Cardiac muscle cell (in vitro differentiated cells and primary cell): ENCODE data around the gene ZNF791. TPM values are rescaled to one million over a fixed set of nuclear protein-coding genes. Genes with fewer than 3 reads are reported as not detected.

Source experiments
- DNase-seq, 2 donors: peaks; one replicate each; pipeline versions ENCODE4 v3.0.0 to v3.0.0-alpha.2; 2010 to 2017; ENCODE audit warnings: low read depth in 1 of 2, low spot score in 1 of 2
- H3K27ac ChIP-seq: fragments of 200-600 bp; sonication (generic); 2 replicates; pipeline ENCODE4 v1.5.1; 2016
- H3K27me3 ChIP-seq: fragments of 200-600 bp; sonication (generic); 2 replicates; pipeline ENCODE4 v1.6.0; 2016; ENCODE audit warnings: control low read depth
- H3K36me3 ChIP-seq: fragments of 200-600 bp; sonication (generic); 2 replicates; pipeline ENCODE4 v1.5.1; 2016; ENCODE audit warnings: control low read depth
- H3K4me1 ChIP-seq: fragments of 200-600 bp; sonication (generic); 2 replicates; pipeline ENCODE4 v1.8.1; 2017; ENCODE audit warnings: low read depth, mild to moderate bottlenecking, mixed run types
- H3K4me3 ChIP-seq: fragments of 200-600 bp; sonication (generic); 2 replicates; pipeline ENCODE4 v1.5.1; 2016; ENCODE audit warnings: mild to moderate bottlenecking
- H3K9me3 ChIP-seq: fragments of 200-600 bp; sonication (generic); 2 replicates; pipeline ENCODE4 v1.5.1; 2017; ENCODE audit warnings: low read depth, mild to moderate bottlenecking, control low read depth
- polyA plus RNA-seq: library from polyadenylated mRNA; unstranded; fragments of >200 nt; fragmentation: Nextera tagmentation; extraction: Ambion mirVana; gene quantifications from 2 replicates; pipeline ENCODE4 v1.2.1, GENCODE V29; 2016
- total RNA-seq: library from RNA; depleted of rRNA; stranded (reverse); fragments of >200 nt; gene quantifications from 2 replicates; pipeline ENCODE4 v1.2.3, GENCODE V29; 2016
- TF ChIP-seq, protein P1 (sequence below): IDR thresholded peaks from 2 replicates; pipeline ENCODE4 v1.5.1; 2012; ENCODE audit warnings: low read depth, mild to moderate bottlenecking, low read length

Gene ZNF791
- total and polyA plus RNA-seq, 2 experiments from 2014 or later = 11.5 to 11.7 TPM

GRCh38 chr19:12580180-12580694 lies 30.5 kb upstream of the ZNF791 start:
- Histone ChIP-seq H3K27me3 (no peaks in the 10 kb centered on the region), H3K4me3 (no peak overlapping the region), H3K27ac (no peak overlapping the region), H3K4me1 (no peaks in the 10 kb centered on the region), H3K36me3 (peaks cover 28% of the 10 kb centered on the region), H3K9me3 (no peaks in the 10 kb centered on the region)
- TF ChIP-seq, protein P1, sequence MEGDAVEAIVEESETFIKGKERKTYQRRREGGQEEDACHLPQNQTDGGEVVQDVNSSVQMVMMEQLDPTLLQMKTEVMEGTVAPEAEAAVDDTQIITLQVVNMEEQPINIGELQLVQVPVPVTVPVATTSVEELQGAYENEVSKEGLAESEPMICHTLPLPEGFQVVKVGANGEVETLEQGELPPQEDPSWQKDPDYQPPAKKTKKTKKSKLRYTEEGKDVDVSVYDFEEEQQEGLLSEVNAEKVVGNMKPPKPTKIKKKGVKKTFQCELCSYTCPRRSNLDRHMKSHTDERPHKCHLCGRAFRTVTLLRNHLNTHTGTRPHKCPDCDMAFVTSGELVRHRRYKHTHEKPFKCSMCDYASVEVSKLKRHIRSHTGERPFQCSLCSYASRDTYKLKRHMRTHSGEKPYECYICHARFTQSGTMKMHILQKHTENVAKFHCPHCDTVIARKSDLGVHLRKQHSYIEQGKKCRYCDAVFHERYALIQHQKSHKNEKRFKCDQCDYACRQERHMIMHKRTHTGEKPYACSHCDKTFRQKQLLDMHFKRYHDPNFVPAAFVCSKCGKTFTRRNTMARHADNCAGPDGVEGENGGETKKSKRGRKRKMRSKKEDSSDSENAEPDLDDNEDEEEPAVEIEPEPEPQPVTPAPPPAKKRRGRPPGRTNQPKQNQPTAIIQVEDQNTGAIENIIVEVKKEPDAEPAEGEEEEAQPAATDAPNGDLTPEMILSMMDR = no peak
- DNase-seq = peak in 1 of 2 donors; percentile 41

GRCh38 chr19:12581100-12581499 lies 29.6 kb upstream of the ZNF791 start:
- no peak overlapping the region for H3K27ac ChIP-seq
- no peak for DNase-seq
- TF ChIP-seq, protein P1 = no peak

DNA sequence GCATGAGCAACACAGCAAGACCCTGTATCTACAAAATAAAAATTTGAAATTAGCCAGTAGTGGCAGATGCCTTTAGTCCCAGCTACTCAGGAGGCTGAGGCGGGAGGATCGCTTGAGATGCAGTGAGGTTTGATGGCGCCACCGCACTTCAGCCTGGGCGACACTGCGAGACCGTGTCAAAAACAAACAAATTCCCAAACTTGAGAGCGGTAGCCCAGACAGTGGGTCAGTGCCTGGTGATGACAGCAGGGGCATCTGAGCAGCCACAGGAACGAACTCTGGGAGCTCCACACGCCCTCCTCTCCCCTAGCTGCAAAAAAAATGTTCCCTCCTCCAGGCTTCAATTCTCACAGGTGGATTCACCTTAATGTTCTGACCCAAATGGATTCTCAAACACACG lies 14.2 kb upstream of the ZNF791 start:
- Histone ChIP-seq H3K36me3 (no peaks in the 10 kb centered on the region), H3K27me3 (no peaks in the 10 kb centered on the region), H3K4me3 (no peak overlapping the region), H3K4me1 (no peaks in the 10 kb centered on the region), H3K9me3 (no peaks in the 10 kb centered on the region), H3K27ac (no peak overlapping the region)
- no peak for DNase-seq
- TF ChIP-seq, protein P1 = no peak

More at GRCh38 chr19:12581100-12581499, 29.6 kb upstream of the ZNF791 start:
- Histone ChIP-seq H3K4me1 (no peaks in the 10 kb centered on the region), H3K4me3 (no peak overlapping the region), H3K9me3 (no peaks in the 10 kb centered on the region), H3K36me3 (peaks cover 28% of the 10 kb centered on the region), H3K27me3 (no peaks in the 10 kb centered on the region)

- TF ChIP-seq, protein P1 = no peak
- Histone ChIP-seq H3K27me3 (no peaks in the 10 kb centered on the region), H3K27ac (no peak overlapping the region), H3K9me3 (no peaks in the 10 kb centered on the region), H3K4me1 (no peaks in the 10 kb centered on the region), H3K4me3 (no peak overlapping the region), H3K36me3 (no peaks in the 10 kb centered on the region)
- DNase-seq = no peak
These were observed 13.7 kb upstream of the ZNF791 start for GRCh38 chr19:12596927-12597548.

DNA sequence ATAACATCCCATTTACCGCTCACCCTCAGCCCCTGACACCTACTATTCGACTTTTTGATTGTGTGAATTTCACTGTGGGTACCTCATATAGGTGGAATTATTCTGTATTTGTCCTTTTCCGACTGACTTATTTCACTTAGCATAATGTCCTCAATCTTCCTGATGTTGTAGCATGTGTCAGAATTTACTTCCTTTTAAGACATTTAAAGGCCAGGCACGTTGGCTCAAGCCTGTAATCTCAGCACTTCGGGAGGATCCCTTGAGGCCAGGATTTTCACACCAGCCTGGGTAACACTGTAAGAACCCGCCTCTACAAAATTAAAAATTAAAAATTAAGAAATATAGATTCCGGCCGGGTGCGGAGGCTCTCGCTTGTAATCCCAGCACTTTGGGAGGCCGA lies 13.1 kb upstream of the ZNF791 start:
- Histone ChIP-seq H3K9me3 (no peaks in the 10 kb centered on the region), H3K4me3 (no peak overlapping the region), H3K27me3 (no peaks in the 10 kb centered on the region), H3K4me1 (no peaks in the 10 kb centered on the region), H3K27ac (no peak overlapping the region), H3K36me3 (no peaks in the 10 kb centered on the region)
- TF ChIP-seq, protein P1 = no peak
- no peak for DNase-seq
